CD4-positive, alpha-beta memory T cell (primary cell): ENCODE results near the gene ZNF524. TPM values are rescaled to one million over a fixed set of nuclear protein-coding genes. Genes with fewer than 3 reads are reported as not detected.
A peak's percentile ranks its signal among the peaks of the same experiment; 100 is the strongest.

ENCODE experiments used
- CTCF ChIA-PET: fragments of 350-600 bp; sonication (Branson Sonifier 250); formaldehyde crosslinking; loops from one replicate; lab custom pipeline; 2021; ENCODE audit warnings: inconsistent platforms; ENCODE audit not compliant: partially characterized antibody; lab: Charles Lee
- POLR2A ChIA-PET: fragments of 350-600 bp; sonication (Branson Sonifier 250); formaldehyde crosslinking; loops from one replicate; lab custom pipeline; 2021; ENCODE audit not compliant: partially characterized antibody; lab: Charles Lee
- DNase-seq, 5 donors: peaks; one replicate each; pipeline versions ENCODE4 v3.0.0 to v3.0.0-alpha.2; 2020 to 2022; ENCODE audit warnings: mixed read lengths in 1 of 5
- H3K27ac ChIP-seq: one replicate; pipeline ENCODE4 v1.7.0; 2013; ENCODE audit warnings: low read depth, low read length
- H3K27me3 ChIP-seq: 2 replicates; pipeline ENCODE4 v1.7.0; 2013; ENCODE audit warnings: mild to moderate bottlenecking, low read length, moderate library complexity; ENCODE audit not compliant: insufficient read depth
- H3K36me3 ChIP-seq: 2 replicates; pipeline ENCODE4 v1.7.0; 2013; ENCODE audit warnings: mild to moderate bottlenecking, low read length, moderate library complexity; ENCODE audit not compliant: insufficient read depth
- H3K4me1 ChIP-seq: 2 replicates; pipeline ENCODE4 v1.7.0; 2013; ENCODE audit warnings: mild to moderate bottlenecking, low read length, moderate library complexity; ENCODE audit not compliant: insufficient read depth
- H3K4me3 ChIP-seq, 2 donors: one replicate each; pipeline ENCODE4 v1.7.0; 2013; ENCODE audit warnings: low read length in 2 of 2, mild to moderate bottlenecking in 1 of 2
- H3K9me3 ChIP-seq, 2 donors: one replicate each; pipeline ENCODE4 v1.7.0; 2013; ENCODE audit warnings: low read length in 2 of 2, control low read depth in 1 of 2; ENCODE audit not compliant: control insufficient read depth in 1 of 2
- H3K27ac Mint-ChIP-seq, 7 donors: one replicate each; pipeline ENCODE4 v1.8.0; 2020 to 2021; ENCODE audit warnings: mixed read lengths in 7 of 7, mild to moderate bottlenecking in 6 of 7, inconsistent platforms in 3 of 7, moderate library complexity in 3 of 7
- H3K27me3 Mint-ChIP-seq, 2 donors: one replicate each; pipeline ENCODE4 v1.8.0; 2020 to 2021; ENCODE audit warnings: mixed read lengths in 2 of 2
- H3K36me3 Mint-ChIP-seq, 2 donors: one replicate each; pipeline ENCODE4 v1.8.0; 2020 to 2021; ENCODE audit warnings: mixed read lengths in 2 of 2, inconsistent platforms in 1 of 2, mild to moderate bottlenecking in 1 of 2
- H3K4me1 Mint-ChIP-seq, 4 donors: one replicate each; pipeline ENCODE4 v1.8.0; 2020 to 2021; ENCODE audit warnings: mixed read lengths in 4 of 4, mild to moderate bottlenecking in 1 of 4
- H3K4me3 Mint-ChIP-seq, 8 donors: one replicate each; pipeline ENCODE4 v1.8.0; 2020 to 2021; ENCODE audit warnings: mixed read lengths in 8 of 8, mild to moderate bottlenecking in 7 of 8, moderate library complexity in 6 of 8, inconsistent platforms in 3 of 8
- H3K9me3 Mint-ChIP-seq, 8 donors: one replicate each; pipeline ENCODE4 v1.8.0; 2020 to 2021; ENCODE audit warnings: mixed read lengths in 8 of 8, mild to moderate bottlenecking in 5 of 8, inconsistent platforms in 3 of 8, moderate library complexity in 1 of 8
- intact Hi-C: fragments of 100-400 bp; cut with micrococcal nuclease; formaldehyde crosslinking; loops from one replicate; pipeline ENCODE4 v1.15.1; 2023
- polyA plus RNA-seq, 2 donors: library from polyadenylated mRNA; unstranded; fragments of 300-500 nt; fragmentation: Illumina TruSeq; gene quantifications; one replicate each; pipeline ENCODE4 v1.2.3, GENCODE V29; 2021
- total RNA-seq, 2 experiments: library from RNA; stranded (reverse); gene quantifications; one replicate each; pipeline ENCODE4 v1.2.3, GENCODE V29; 2021

Gene ZNF524
- total and polyA plus RNA-seq, 4 experiments from 2014 or later, result 26.2 to 40.1 (median 32.6) TPM

DNA sequence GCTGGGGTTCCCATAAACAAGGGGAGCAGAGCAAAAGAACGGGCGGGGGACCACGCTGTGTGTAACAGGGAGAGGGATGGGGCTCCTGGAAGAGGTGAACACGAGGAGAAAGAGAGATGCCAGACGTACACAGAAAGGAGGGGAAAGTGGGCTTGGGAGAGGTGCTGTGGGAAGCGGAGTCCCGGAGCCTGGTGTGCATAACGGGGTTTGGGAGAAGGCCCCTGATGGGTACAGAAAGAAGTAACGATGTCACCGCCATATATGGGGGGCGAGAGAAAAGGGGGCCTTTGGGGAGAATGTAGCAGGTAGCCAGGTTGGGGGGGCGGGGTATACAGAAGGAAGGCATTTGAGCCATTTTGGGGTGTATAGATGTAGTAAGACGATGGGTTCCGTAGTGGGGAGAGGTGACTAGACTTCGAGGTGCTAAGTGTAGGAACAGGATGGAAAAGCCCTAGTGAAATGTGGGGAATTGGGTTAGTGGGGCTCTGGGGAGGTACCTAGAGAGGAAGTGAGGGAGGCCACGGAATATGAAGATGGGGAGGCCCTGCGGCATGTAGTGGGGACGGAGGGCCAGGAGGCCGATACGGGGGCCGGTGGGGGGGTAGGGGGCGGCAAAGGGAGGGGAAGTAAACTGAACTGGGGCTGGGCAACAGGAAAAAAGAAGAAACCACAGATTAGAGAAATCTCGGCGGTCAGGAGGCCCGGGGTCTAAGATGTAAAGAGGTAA, 41.5 kb downstream of the ZNF524 start:
- Mint-ChIP-seq H3K36me3 (peaks cover 14 to 22% of the 10 kb centered on the region in 2 donors), H3K27me3 (no peaks in the 10 kb centered on the region), H3K27ac (peak overlapping the region; percentile 79 to 95 (median 92)), H3K4me1 (peaks cover 36 to 71% (median 53%) of the 10 kb centered on the region in 4 donors), H3K9me3 (peaks cover 0 to 1% (median 0%) of the 10 kb centered on the region in 8 donors), H3K4me3 (peak overlapping the region; percentile 82 to 94 (median 88))
- Histone ChIP-seq H3K4me3 (peak overlapping the region; percentile 78 to 83), H3K4me1 (peaks cover 51% of the 10 kb centered on the region), H3K27ac (peak overlapping the region; percentile 69), H3K36me3 (peaks cover 7% of the 10 kb centered on the region), H3K9me3 (no peaks in the 10 kb centered on the region), H3K27me3 (no peaks in the 10 kb centered on the region)
- ChIA-PET CTCF (interaction anchor here (0.6 to 1.9 kb wide), 5 partner anchors 9 to 15 kb away, joined by 3 to 10 read pairs (median 4); no protein-coding TSS in a partner anchor), POLR2A (interaction anchor here (1.2 to 9.9 kb wide), 14 partner anchors 8 to 1452 kb away, joined by 3 to 91 read pairs (median 10); partner anchors contain the start of genes FIZ1, MBOAT7, U2AF2 and ZNF524)
- peak in 2 of 5 donors; percentile 37 to 67 for DNase-seq
- intact Hi-C loops, result loop anchor here (5.0 kb wide), 3 partner anchors 34 to 524 kb away; partner anchors contain the start of genes PPP1R12C, UBE2S and ZNF865

DNA sequence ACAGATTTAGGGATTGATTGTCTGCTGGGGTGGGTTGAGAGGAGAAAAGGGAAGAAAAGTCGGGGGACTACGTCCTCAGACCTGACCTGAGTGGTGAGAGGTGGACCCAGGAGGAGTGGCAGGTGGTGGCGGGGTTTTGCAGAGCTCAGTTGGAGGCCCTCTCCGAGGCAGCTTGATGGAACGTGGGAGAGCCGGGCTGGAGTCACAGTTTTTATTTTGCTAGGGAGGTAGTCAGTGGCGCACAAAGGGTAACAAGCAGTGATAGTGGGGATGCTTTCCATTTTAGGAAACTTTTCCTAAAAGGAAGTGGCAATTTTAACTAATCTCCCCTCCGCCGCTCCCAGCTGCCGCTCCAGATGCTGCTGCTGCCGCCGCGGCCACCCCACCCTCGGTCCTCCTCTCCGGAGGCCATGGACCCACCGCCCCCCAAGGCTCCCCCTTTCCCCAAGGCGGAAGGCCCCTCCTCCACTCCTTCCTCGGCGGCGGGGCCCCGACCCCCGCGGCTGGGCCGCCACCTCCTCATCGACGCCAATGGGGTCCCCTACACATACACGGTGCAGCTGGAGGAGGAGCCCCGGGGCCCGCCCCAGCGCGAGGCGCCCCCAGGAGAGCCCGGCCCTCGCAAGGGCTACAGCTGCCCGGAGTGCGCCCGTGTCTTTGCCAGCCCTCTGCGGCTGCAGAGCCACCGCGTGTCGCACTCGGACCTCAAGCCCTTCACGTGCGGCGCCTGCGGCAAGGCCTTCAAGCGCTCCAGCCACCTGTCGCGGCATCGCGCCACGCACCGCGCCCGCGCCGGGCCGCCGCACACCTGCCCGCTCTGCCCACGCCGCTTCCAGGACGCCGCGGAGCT, 42.3 kb downstream of the ZNF524 start:
- Histone ChIP-seq H3K4me3 (peak overlapping the region; percentile 78 to 83), H3K9me3 (no peaks in the 10 kb centered on the region), H3K27ac (peak overlapping the region; percentile 69), H3K27me3 (no peaks in the 10 kb centered on the region), H3K4me1 (peaks cover 47% of the 10 kb centered on the region), H3K36me3 (peaks cover 7% of the 10 kb centered on the region)
- H3K4me3 Mint-ChIP-seq, result peak overlapping the region; percentile 86 to 96 (median 92)
- intact Hi-C loops, result loop anchor here (1.0 to 5.0 kb wide), 6 partner anchors 7 to 525 kb away; partner anchors contain the start of genes EPN1, PPP1R12C, UBE2S and ZNF865
- no peak for DNase-seq
- POLR2A ChIA-PET, result interaction anchor here (0.9 to 4.0 kb wide), 18 partner anchors 9 to 1453 kb away, joined by 3 to 84 read pairs (median 4); partner anchors contain the start of genes FIZ1, HSPBP1, MBOAT7 and PPP6R1
- H3K36me3 Mint-ChIP-seq, result peaks cover 14 to 23% of the 10 kb centered on the region in 2 donors
- CTCF ChIA-PET, result interaction anchor here (0.6 to 1.9 kb wide), 6 partner anchors 9 to 16 kb away, joined by 3 to 10 read pairs (median 4); no protein-coding TSS in a partner anchor
- peaks cover 35 to 67% (median 51%) of the 10 kb centered on the region in 4 donors for H3K4me1 Mint-ChIP-seq
- peaks cover 0 to 1% (median 0%) of the 10 kb centered on the region in 8 donors for H3K9me3 Mint-ChIP-seq
- no peaks in the 10 kb centered on the region for H3K27me3 Mint-ChIP-seq
- H3K27ac Mint-ChIP-seq, result peak overlapping the region; percentile 90 to 99 (median 95)

GRCh38 chr19:55643003-55643886, 43.2 kb downstream of the ZNF524 start, which contains the start of gene ZNF581:
Gene ZNF581, plus strand, starts transcription at chr19:55643649. Its CDS starts 923 bp downstream, at chr19:55644572.
- H3K36me3 ChIP-seq, result peaks cover 7% of the 10 kb centered on the region
- no peaks in the 10 kb centered on the region for H3K9me3 ChIP-seq
- peaks cover 0 to 1% (median 0%) of the 10 kb centered on the region in 8 donors for H3K9me3 Mint-ChIP-seq
- H3K27me3 ChIP-seq, result no peaks in the 10 kb centered on the region
- peak; percentile 77 to 85 (median 79) for DNase-seq
- H3K27me3 Mint-ChIP-seq, result no peaks in the 10 kb centered on the region
- peaks cover 30 to 63% (median 47%) of the 10 kb centered on the region in 4 donors for H3K4me1 Mint-ChIP-seq
- peak within 1 kb of the TSS; percentile 53 to 83 for H3K4me3 ChIP-seq
- intact Hi-C loops, result loop anchor here (1.0 to 5.0 kb wide), 6 partner anchors 8 to 526 kb away; partner anchors contain the start of genes EPN1, PPP1R12C, UBE2S and ZNF865
- peak within 1 kb of the TSS; percentile 69 for H3K27ac ChIP-seq
- ChIA-PET CTCF (interaction anchor here (1.0 to 1.9 kb wide), 3 partner anchors 10 to 17 kb away, joined by 3 to 10 read pairs (median 6); no protein-coding TSS in a partner anchor), POLR2A (interaction anchor here (0.9 to 4.0 kb wide), 18 partner anchors 9 to 1454 kb away, joined by 3 to 84 read pairs (median 4); partner anchors contain the start of genes FIZ1, HSPBP1, MBOAT7 and PPP6R1)
- peak within 1 kb of the TSS; percentile 86 to 96 (median 92) for H3K4me3 Mint-ChIP-seq
- peaks cover 46% of the 10 kb centered on the region for H3K4me1 ChIP-seq
- H3K36me3 Mint-ChIP-seq, result peaks cover 9 to 17% of the 10 kb centered on the region in 2 donors
- H3K27ac Mint-ChIP-seq, result peak within 1 kb of the TSS; percentile 87 to 99 (median 94)

DNA sequence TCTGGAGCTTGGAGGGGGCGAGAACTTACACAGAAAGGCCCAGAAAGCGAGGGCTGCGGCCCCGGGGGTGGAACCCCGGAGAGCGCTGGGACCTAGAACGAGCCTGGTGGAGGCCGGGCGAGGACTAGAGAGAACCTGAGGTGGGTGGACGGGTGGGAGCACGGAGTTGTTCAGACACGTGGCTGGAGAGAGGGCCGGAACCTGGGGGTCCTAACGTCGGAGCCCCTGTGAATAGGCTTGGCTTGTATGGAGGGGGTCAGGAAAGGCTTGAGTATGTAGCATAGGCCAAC, 43.7 kb downstream of the ZNF524 start:
- ChIA-PET CTCF (interaction anchor here (4.1 kb wide), 1 partner anchor 12 kb away, joined by 36 read pairs; no protein-coding TSS in a partner anchor), POLR2A (interaction anchor here (2.1 to 4.0 kb wide), 3 partner anchors 10 to 44 kb away, joined by 23 to 84 read pairs (median 51); partner anchors contain the start of genes FIZ1, U2AF2 and ZNF524)
- no peak for DNase-seq
- H3K9me3 ChIP-seq, result no peaks in the 10 kb centered on the region
- H3K4me1 ChIP-seq, result peaks cover 52% of the 10 kb centered on the region
- H3K27ac ChIP-seq, result peak overlapping the region; percentile 69
- H3K36me3 ChIP-seq, result peaks cover 7% of the 10 kb centered on the region
- Mint-ChIP-seq H3K27ac (peak overlapping the region; percentile 73 to 93 (median 89)), H3K27me3 (no peaks in the 10 kb centered on the region), H3K4me1 (peaks cover 29 to 61% (median 45%) of the 10 kb centered on the region in 4 donors), H3K36me3 (peaks cover 9 to 17% of the 10 kb centered on the region in 2 donors), H3K4me3 (peak overlapping the region; percentile 83 to 96 (median 92)), H3K9me3 (peaks cover 0 to 1% (median 0%) of the 10 kb centered on the region in 8 donors)
- H3K27me3 ChIP-seq, result no peaks in the 10 kb centered on the region
- H3K4me3 ChIP-seq, result peak overlapping the region; percentile 52 to 83
- intact Hi-C loops, result loop anchor here (1.0 to 5.0 kb wide), 6 partner anchors 9 to 527 kb away; partner anchors contain the start of genes EPN1, PPP1R12C, UBE2S and ZNF865

DNA sequence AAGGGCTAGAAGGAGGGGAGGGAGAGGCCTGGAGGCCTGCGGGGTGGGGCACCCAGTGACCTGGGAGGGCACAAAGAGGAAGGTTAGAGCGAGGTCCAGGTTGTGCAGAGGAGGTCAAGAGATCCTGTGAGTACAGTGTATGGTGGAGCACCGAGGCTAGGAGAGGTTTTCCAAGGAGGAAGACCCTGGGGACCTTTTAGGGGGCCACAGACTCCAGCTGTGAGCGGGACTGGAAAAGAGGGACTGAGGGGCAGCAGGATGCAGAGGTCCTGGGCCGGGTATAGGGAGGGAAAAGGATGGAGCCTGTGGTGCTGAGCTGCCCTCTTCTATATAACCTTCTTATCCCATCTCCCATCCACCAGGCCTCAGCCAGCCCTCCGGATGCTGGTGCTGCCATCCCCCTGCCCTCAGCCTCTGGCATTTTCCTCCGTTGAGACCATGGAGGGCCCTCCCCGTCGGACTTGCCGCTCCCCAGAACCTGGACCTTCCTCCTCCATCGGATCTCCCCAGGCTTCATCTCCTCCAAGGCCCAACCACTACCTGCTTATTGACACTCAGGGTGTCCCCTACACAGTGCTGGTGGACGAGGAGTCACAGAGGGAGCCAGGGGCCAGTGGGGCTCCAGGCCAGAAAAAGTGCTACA, 44.2 kb downstream of the ZNF524 start:
- no peaks in the 10 kb centered on the region for H3K9me3 ChIP-seq
- peaks cover 54% of the 10 kb centered on the region for H3K4me1 ChIP-seq
- Mint-ChIP-seq H3K4me3 (peak overlapping the region; percentile 83 to 96 (median 92)), H3K4me1 (peaks cover 26 to 56% (median 41%) of the 10 kb centered on the region in 4 donors), H3K36me3 (peaks cover 4 to 13% of the 10 kb centered on the region in 2 donors), H3K9me3 (peaks cover 0 to 1% (median 0%) of the 10 kb centered on the region in 8 donors), H3K27ac (peak overlapping the region; percentile 73 to 93 (median 89)), H3K27me3 (no peaks in the 10 kb centered on the region)
- peaks cover 7% of the 10 kb centered on the region for H3K36me3 ChIP-seq
- H3K27me3 ChIP-seq, result no peaks in the 10 kb centered on the region
- CTCF ChIA-PET, result interaction anchor here (4.1 kb wide), 1 partner anchor 12 kb away, joined by 36 read pairs; no protein-coding TSS in a partner anchor
- H3K4me3 ChIP-seq, result peak overlapping the region; percentile 52 to 83
- peak overlapping the region; percentile 69 for H3K27ac ChIP-seq
- intact Hi-C loops, result loop anchor here (5.0 kb wide), 3 partner anchors 37 to 527 kb away; partner anchors contain the start of genes PPP1R12C, UBE2S and ZNF865
- POLR2A ChIA-PET, result interaction anchor here (3.7 to 4.0 kb wide), 2 partner anchors 11 kb away, joined by 51 to 84 read pairs; partner anchors contain the start of gene U2AF2
- peak in 1 of 5 donors; percentile 30 for DNase-seq
